22Rv1 (cell line): ENCODE measurements around the gene COL16A1.

ENCODE experiments used
- CTCF ChIP-seq: fragments of 450-650 bp; IDR thresholded peaks from 2 replicates; pipeline ENCODE4 v1.5.1; 2017; ENCODE audit warnings: mild to moderate bottlenecking
- ZFX ChIP-seq: fragments of 450-650 bp; IDR thresholded peaks from 2 replicates; pipeline ENCODE4 v1.6.1; 2017; ENCODE audit warnings: antibody characterized with exemption, borderline replicate concordance

- TF ChIP-seq CTCF (no peak), ZFX (no peak)
Measured at GRCh38 chr1:31655756-31656155, 48.1 kb downstream of the COL16A1 start.
